NB4 (cell line): ENCODE results near the gene FRA10AC1.

Experiments used
- MYC ChIP-seq: IDR thresholded peaks from 2 replicates; pipeline ENCODE4 v1.6.1; 2011; ENCODE audit warnings: low read depth, low read length
- POLR2A ChIP-seq: IDR thresholded peaks from 2 replicates; pipeline ENCODE4 v1.6.1; 2011; ENCODE audit warnings: mild to moderate bottlenecking; ENCODE audit not compliant: insufficient read length; ENCODE audit errors: extremely low read depth
- TF ChIP-seq, protein P1 (sequence below): IDR thresholded peaks from one replicate; pipeline ENCODE4 v1.5.1; 2012; ENCODE audit warnings: low read depth, low read length
- TF ChIP-seq, protein P2 (sequence below): IDR thresholded peaks from 2 replicates; pipeline ENCODE4 v1.6.1; 2011; ENCODE audit warnings: low read depth, low read length

DNA sequence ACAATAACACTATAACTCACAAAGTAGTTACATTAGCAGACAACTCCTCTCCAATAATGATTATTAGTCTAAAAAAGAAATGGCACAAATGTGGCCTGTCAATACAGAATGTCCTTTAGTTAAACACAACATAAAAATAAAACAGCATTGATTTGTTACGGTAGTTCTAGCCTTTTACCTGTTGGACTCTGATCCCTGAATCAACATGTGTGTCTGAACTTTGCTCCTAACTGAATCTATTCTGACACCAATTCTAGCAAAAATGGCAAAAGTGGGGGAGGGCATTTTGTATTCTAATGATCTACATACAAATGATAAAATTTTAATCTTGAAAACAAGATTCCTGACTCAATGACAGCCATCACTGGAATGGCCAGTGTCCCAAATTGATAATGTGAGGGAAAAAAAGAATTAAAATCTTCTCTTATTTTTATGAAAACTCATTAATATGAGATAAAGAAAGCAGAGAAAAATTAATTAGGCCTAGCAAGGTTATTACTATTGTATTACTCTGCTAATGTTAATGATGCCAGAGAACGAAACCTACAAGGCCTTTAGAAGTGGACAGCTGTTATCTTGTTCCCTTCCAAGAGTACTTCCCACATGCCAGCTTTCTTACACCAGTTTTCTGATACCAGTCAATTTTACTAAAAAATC is 30.2 kb downstream of the FRA10AC1 start:
- TF ChIP-seq, protein P1, sequence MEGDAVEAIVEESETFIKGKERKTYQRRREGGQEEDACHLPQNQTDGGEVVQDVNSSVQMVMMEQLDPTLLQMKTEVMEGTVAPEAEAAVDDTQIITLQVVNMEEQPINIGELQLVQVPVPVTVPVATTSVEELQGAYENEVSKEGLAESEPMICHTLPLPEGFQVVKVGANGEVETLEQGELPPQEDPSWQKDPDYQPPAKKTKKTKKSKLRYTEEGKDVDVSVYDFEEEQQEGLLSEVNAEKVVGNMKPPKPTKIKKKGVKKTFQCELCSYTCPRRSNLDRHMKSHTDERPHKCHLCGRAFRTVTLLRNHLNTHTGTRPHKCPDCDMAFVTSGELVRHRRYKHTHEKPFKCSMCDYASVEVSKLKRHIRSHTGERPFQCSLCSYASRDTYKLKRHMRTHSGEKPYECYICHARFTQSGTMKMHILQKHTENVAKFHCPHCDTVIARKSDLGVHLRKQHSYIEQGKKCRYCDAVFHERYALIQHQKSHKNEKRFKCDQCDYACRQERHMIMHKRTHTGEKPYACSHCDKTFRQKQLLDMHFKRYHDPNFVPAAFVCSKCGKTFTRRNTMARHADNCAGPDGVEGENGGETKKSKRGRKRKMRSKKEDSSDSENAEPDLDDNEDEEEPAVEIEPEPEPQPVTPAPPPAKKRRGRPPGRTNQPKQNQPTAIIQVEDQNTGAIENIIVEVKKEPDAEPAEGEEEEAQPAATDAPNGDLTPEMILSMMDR = no peak
- TF ChIP-seq, protein P2, sequence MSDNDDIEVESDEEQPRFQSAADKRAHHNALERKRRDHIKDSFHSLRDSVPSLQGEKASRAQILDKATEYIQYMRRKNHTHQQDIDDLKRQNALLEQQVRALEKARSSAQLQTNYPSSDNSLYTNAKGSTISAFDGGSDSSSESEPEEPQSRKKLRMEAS = no peak
- TF ChIP-seq POLR2A (no peak), MYC (no peak)
